HCT116 (cell line): ENCODE measurements around the gene CDH26. TPM values are rescaled to one million over a fixed set of nuclear protein-coding genes. Genes with fewer than 3 reads are reported as not detected.

Source experiments
- ATAC-seq: fragments of 200-7000 bp; cut with Tn5 transposase; 2 replicates; pipeline ENCODE4 v1.9.1; 2020; ENCODE audit warnings: mild to moderate bottlenecking, moderate library complexity
- BruUV-seq: library from RNA; stranded (reverse); fragments of 400-500 nt; replicated peaks from 2 replicates; lab custom pipeline; 2021; lab: Mats Ljungman, UMichigan
- CTCF ChIA-PET: fragments of 300-600 bp; sonication (Branson Sonifier 250); formaldehyde crosslinking; loops from one replicate; lab custom pipeline; 2021; ENCODE audit warnings: antibody characterized with exemption; lab: Charles Lee
- POLR2A ChIA-PET: fragments of 300-600, 350-600 bp; sonication (Branson Sonifier 250); formaldehyde crosslinking; loops from one replicate; lab custom pipeline; 2021; ENCODE audit warnings: antibody characterized with exemption; lab: Charles Lee
- RAD21 ChIA-PET, 2 experiments: fragments of 300-600 bp; sonication (Branson Sonifier 250); formaldehyde crosslinking; loops; one replicate each; lab custom pipeline; 2023; ENCODE audit warnings: low total read pairs in 2 of 2; ENCODE audit not compliant: uncharacterized antibody in 2 of 2, unreplicated experiment in 2 of 2, low non-redundant PET in 1 of 2; lab: Charles Lee
- DNase-seq: peaks from one replicate; pipeline ENCODE4 v3.0.0-alpha.2; 2010; ENCODE audit warnings: low read depth, low spot score
- H2AFZ ChIP-seq: fragments of 200-600 bp; shearing (Covaris generic), sonication (generic); 2 replicates; pipeline ENCODE4 v1.6.1; 2017; ENCODE audit warnings: low read depth, mixed run types, mixed read lengths, antibody characterized with exemption, low read length; ENCODE audit not compliant: poor library complexity, severe bottlenecking
- H3K27ac ChIP-seq: 2 replicates; pipeline ENCODE4 v1.5.1; 2012; ENCODE audit warnings: low read depth, low read length
- H3K27me3 ChIP-seq: fragments of 200-600 bp; sonication (generic); 2 replicates; pipeline ENCODE4 v1.6.1; 2016; ENCODE audit warnings: mixed run types, low read length, mixed read lengths; ENCODE audit not compliant: insufficient read depth
- H3K36me3 ChIP-seq, 2 experiments: fragments of 200-500 bp in 1 of 2; fragments of 200-600 bp in 1 of 2; sonication (Bioruptor generic) in 1 of 2; sonication (generic) in 1 of 2; 2 replicates each; pipeline versions ENCODE4 v1.5.1 to v1.6.1; 2014 to 2016; ENCODE audit warnings: low read length in 2 of 2, inconsistent platforms in 1 of 2, mixed read lengths in 1 of 2, mixed run types in 1 of 2; ENCODE audit not compliant: insufficient read depth in 2 of 2, control insufficient read depth in 1 of 2
- H3K4me1 ChIP-seq, 2 experiments: fragments of 200-600 bp in 1 of 2; sonication (generic) in 1 of 2; 2 replicates each; pipeline versions ENCODE4 v1.5.1 to v1.6.1; 2012 to 2017; ENCODE audit warnings: low read length in 2 of 2, inconsistent platforms in 1 of 2, mild to moderate bottlenecking in 1 of 2, mixed read lengths in 1 of 2, mixed run types in 1 of 2, moderate library complexity in 1 of 2; ENCODE audit not compliant: insufficient read depth in 2 of 2, control insufficient read depth in 1 of 2
- H3K4me2 ChIP-seq: fragments of 200-600 bp; sonication (generic); 2 replicates; pipeline ENCODE4 v1.6.1; 2017; ENCODE audit warnings: mixed run types, low read length, mixed read lengths
- H3K4me3 ChIP-seq, 2 experiments: fragments of 200-600 bp in 1 of 2; sonication (generic) in 1 of 2; replicated peaks in 1 of 2; 2 replicates each; pipeline ENCODE4 v1.5.1; 2011 to 2016; ENCODE audit warnings: low read length in 2 of 2, control low read depth in 1 of 2, low read depth in 1 of 2, mild to moderate bottlenecking in 1 of 2, mixed read lengths in 1 of 2, mixed run types in 1 of 2
- H3K79me2 ChIP-seq: fragments of 200-600 bp; sonication (generic); 2 replicates; pipeline ENCODE4 v1.6.1; 2017; ENCODE audit warnings: mild to moderate bottlenecking, mixed run types, low read length, moderate library complexity, mixed read lengths; ENCODE audit not compliant: insufficient read depth
- H3K9ac ChIP-seq: fragments of 200-600 bp; sonication (generic); 2 replicates; pipeline ENCODE4 v1.6.1; 2016; ENCODE audit warnings: low read length, mixed read lengths
- H3K9me2 ChIP-seq: fragments of 200-600 bp; sonication (generic), shearing (Covaris generic); 2 replicates; pipeline ENCODE4 v1.6.1; 2017; ENCODE audit warnings: mixed run types, mild to moderate bottlenecking, moderate library complexity; ENCODE audit not compliant: insufficient read depth
- H3K9me3 ChIP-seq, 2 experiments: fragments of 200-500 bp in 1 of 2; fragments of 200-600 bp in 1 of 2; sonication (Bioruptor generic) in 1 of 2; sonication (generic) in 1 of 2; 2 replicates each; pipeline ENCODE4 v1.6.1; 2014 to 2017; ENCODE audit warnings: low read length in 2 of 2, mixed read lengths in 2 of 2, inconsistent platforms in 1 of 2, low read depth in 1 of 2, mild to moderate bottlenecking in 1 of 2, mixed run types in 1 of 2, moderate library complexity in 1 of 2; ENCODE audit not compliant: control insufficient read depth in 1 of 2, insufficient read depth in 1 of 2
- H4K20me1 ChIP-seq: fragments of 200-600 bp; sonication (generic), shearing (Covaris generic); 2 replicates; pipeline ENCODE4 v1.6.1; 2017; ENCODE audit warnings: mixed run types, mild to moderate bottlenecking, moderate library complexity; ENCODE audit not compliant: insufficient read depth
- EGR1 ChIP-seq: IDR thresholded peaks from 2 replicates; pipeline ENCODE4 v1.6.1; 2012; ENCODE audit warnings: low read depth
- FOSL1 ChIP-seq: IDR thresholded peaks from 2 replicates; pipeline ENCODE4 v1.6.1; 2012; ENCODE audit warnings: low read depth
- JUND ChIP-seq: IDR thresholded peaks from 2 replicates; pipeline ENCODE4 v1.6.1; 2012
- POLR2AphosphoS5 ChIP-seq: IDR thresholded peaks from 2 replicates; pipeline ENCODE4 v1.6.1; 2011; ENCODE audit warnings: mild to moderate bottlenecking, low read depth, low read length, moderate library complexity
- RAD21 ChIP-seq: IDR thresholded peaks from 2 replicates; pipeline ENCODE4 v1.6.1; 2012; ENCODE audit warnings: low read depth, mild to moderate bottlenecking
- REST ChIP-seq: IDR thresholded peaks from 2 replicates; pipeline ENCODE4 v1.6.1; 2012; ENCODE audit warnings: low read depth
- ZNF274 ChIP-seq: fragments of 200-500 bp; sonication (Bioruptor generic); IDR thresholded peaks from 2 replicates; pipeline ENCODE4 v1.6.1; 2014; ENCODE audit warnings: mild to moderate bottlenecking, low read depth, low read length, inconsistent platforms
- intact Hi-C: fragments of 100-400 bp; cut with micrococcal nuclease; formaldehyde crosslinking; loops from 2 replicates; pipeline ENCODE4 v1.10.0; 2022
- total RNA-seq: library from RNA; stranded (reverse); gene quantifications from one replicate; pipeline ENCODE4 v1.2.1, GENCODE V29; 2021; ENCODE audit not compliant: unreplicated experiment

Gene CDH26
- total RNA-seq, 1 experiment from 2014 or later, result 0.34 TPM

GRCh38 chr20:59908855-59909254, 49.4 kb upstream of the CDH26 start:
- ATAC-seq (no peak), DNase-seq (no peak)
- H3K4me1 ChIP-seq, result no peaks in the 10 kb centered on the region
- no peaks in the 10 kb centered on the region for H3K36me3 ChIP-seq
- no peak overlapping the region for H2AFZ ChIP-seq
- ChIA-PET POLR2A (no interaction called here), RAD21 (no interaction called here), CTCF (no interaction called here)
- H3K27ac ChIP-seq, result no peak overlapping the region
- no peak overlapping the region for H3K9ac ChIP-seq
- H4K20me1 ChIP-seq, result no peaks in the 10 kb centered on the region
- peaks cover 46% of the 10 kb centered on the region for H3K27me3 ChIP-seq
- H3K79me2 ChIP-seq, result no peaks in the 10 kb centered on the region
- no peak overlapping the region for H3K4me2 ChIP-seq
- no peak overlapping the region for H3K4me3 ChIP-seq
- intact Hi-C loops, result no loop called here
- H3K9me3 ChIP-seq, result no peaks in the 10 kb centered on the region
- TF ChIP-seq REST (no peak), JUND (no peak), ZNF274 (no peak)
- no TSS peak for BruUV-seq
- H3K9me2 ChIP-seq, result no peaks in the 10 kb centered on the region

GRCh38 chr20:59911041-59911440, 47.2 kb upstream of the CDH26 start:
- RAD21 ChIA-PET, result no interaction called here
- DNase-seq (no peak), ATAC-seq (no peak)
- peaks cover 37% of the 10 kb centered on the region for H3K27me3 ChIP-seq
- no peak for TF ChIP-seq EGR1
- no peak for TF ChIP-seq RAD21
- no peak for TF ChIP-seq FOSL1
- TF ChIP-seq POLR2AphosphoS5, result no peak
- no peak for TF ChIP-seq ZNF274
- TF ChIP-seq, all 23 proteins: peak for 0
- BruUV-seq, result no TSS peak
- Histone ChIP-seq H3K36me3 (no peaks in the 10 kb centered on the region), H2AFZ (no peak overlapping the region), H3K4me1 (no peaks in the 10 kb centered on the region), H3K9me3 (no peaks in the 10 kb centered on the region), H3K27ac (no peak overlapping the region), H3K79me2 (no peaks in the 10 kb centered on the region), H3K9me2 (no peaks in the 10 kb centered on the region), H3K4me2 (no peak overlapping the region), H3K9ac (no peak overlapping the region), H3K4me3 (no peak overlapping the region), H4K20me1 (no peaks in the 10 kb centered on the region)
- POLR2A ChIA-PET, result interaction anchor here (1.3 kb wide), 1 partner anchor 29 kb away, joined by 3 read pairs; the partner anchor contains the start of genes FAM217B and PPP1R3D
- intact Hi-C loops, result no loop called here
- CTCF ChIA-PET, result interaction anchor here (1.0 to 1.3 kb wide), 3 partner anchors 23 to 128 kb away, joined by 3 to 6 read pairs (median 5); no protein-coding TSS in a partner anchor
